Naive thymus-derived CD4-positive, alpha-beta T cell (primary cell): ENCODE results near the gene AHR. TPM values are rescaled to one million over a fixed set of nuclear protein-coding genes. Genes with fewer than 3 reads are reported as not detected.
A peak's percentile ranks its signal among the peaks of the same experiment; 100 is the strongest.

Experiments
- ATAC-seq: fragments of 150-1000 bp; cut with Tn5 transposase; 2 replicates; pipeline ENCODE4 v1.10.0; 2021; ENCODE audit warnings: mild to moderate bottlenecking, moderate library complexity
- CTCF ChIA-PET: fragments of 350-600 bp; sonication (Branson Sonifier 250); formaldehyde crosslinking; loops from one replicate; lab custom pipeline; 2021; ENCODE audit warnings: antibody characterized with exemption; lab: Charles Lee
- POLR2A ChIA-PET: fragments of 350-600 bp; sonication (Branson Sonifier 250); formaldehyde crosslinking; loops from one replicate; lab custom pipeline; 2021; ENCODE audit warnings: antibody characterized with exemption, inconsistent platforms; lab: Charles Lee
- DNase-seq, 9 donors: peaks; one replicate each; pipeline versions ENCODE4 v3.0.0 to v3.0.0-alpha.2; 2020 to 2022; ENCODE audit warnings: mixed read lengths in 1 of 9
- H3K27ac ChIP-seq: one replicate; pipeline ENCODE4 v1.7.0; 2013; ENCODE audit warnings: mild to moderate bottlenecking, low read depth, low read length, moderate library complexity
- H3K27me3 ChIP-seq, 2 donors: one replicate each; pipeline ENCODE4 v1.7.0; 2013; ENCODE audit warnings: low read length in 2 of 2, mild to moderate bottlenecking in 2 of 2, moderate library complexity in 2 of 2; ENCODE audit not compliant: control insufficient read depth in 2 of 2, insufficient read depth in 2 of 2
- H3K36me3 ChIP-seq, 3 experiments: 1 replicate in 2 of 3; 2 replicates in 1 of 3; pipeline ENCODE4 v1.7.0; 2013; ENCODE audit warnings: low read length in 3 of 3, mild to moderate bottlenecking in 3 of 3, moderate library complexity in 1 of 3; ENCODE audit not compliant: insufficient read depth in 3 of 3, control insufficient read depth in 2 of 3
- H3K4me1 ChIP-seq, 2 donors: one replicate each; pipeline ENCODE4 v1.7.0; 2013; ENCODE audit warnings: low read length in 2 of 2, mild to moderate bottlenecking in 2 of 2, moderate library complexity in 1 of 2; ENCODE audit not compliant: control insufficient read depth in 2 of 2, insufficient read depth in 2 of 2
- H3K4me3 ChIP-seq: 2 replicates; pipeline ENCODE4 v1.7.0; 2013; ENCODE audit warnings: mild to moderate bottlenecking, low read length
- H3K9me3 ChIP-seq, 3 experiments: 1 replicate in 2 of 3; 2 replicates in 1 of 3; pipeline ENCODE4 v1.7.0; 2013; ENCODE audit warnings: low read length in 3 of 3; ENCODE audit not compliant: control insufficient read depth in 2 of 3
- H3K27ac Mint-ChIP-seq, 9 donors: one replicate each; pipeline ENCODE4 v1.8.0; 2020 to 2022; ENCODE audit warnings: mixed read lengths in 9 of 9, mild to moderate bottlenecking in 8 of 9, moderate library complexity in 5 of 9, inconsistent platforms in 2 of 9
- H3K27me3 Mint-ChIP-seq, 5 donors: one replicate each; pipeline ENCODE4 v1.8.0; 2021 to 2022; ENCODE audit warnings: mixed read lengths in 5 of 5, mild to moderate bottlenecking in 1 of 5
- H3K36me3 Mint-ChIP-seq, 5 donors: one replicate each; pipeline ENCODE4 v1.8.0; 2020 to 2022; ENCODE audit warnings: mixed read lengths in 5 of 5, mild to moderate bottlenecking in 3 of 5, inconsistent platforms in 1 of 5
- H3K4me1 Mint-ChIP-seq, 7 donors: one replicate each; pipeline ENCODE4 v1.8.0; 2020 to 2022; ENCODE audit warnings: mixed read lengths in 7 of 7, mild to moderate bottlenecking in 3 of 7, inconsistent platforms in 1 of 7
- H3K4me3 Mint-ChIP-seq, 10 donors: one replicate each; pipeline ENCODE4 v1.8.0; 2020 to 2022; ENCODE audit warnings: mild to moderate bottlenecking in 10 of 10, mixed read lengths in 10 of 10, moderate library complexity in 6 of 10, inconsistent platforms in 2 of 10
- H3K9me3 Mint-ChIP-seq, 11 donors: one replicate each; pipeline ENCODE4 v1.8.0; 2020 to 2022; ENCODE audit warnings: mixed read lengths in 11 of 11, mild to moderate bottlenecking in 4 of 11, inconsistent platforms in 1 of 11, moderate library complexity in 1 of 11
- intact Hi-C, 2 donors: fragments of 100-400 bp; cut with micrococcal nuclease; formaldehyde crosslinking; loops; one replicate each; pipeline ENCODE4 v1.15.1; 2023
- polyA plus RNA-seq, 2 donors: library from polyadenylated mRNA; unstranded; fragments of 300-500 nt; fragmentation: Illumina TruSeq; gene quantifications; one replicate each; pipeline ENCODE4 v1.2.3, GENCODE V29; 2021
- total RNA-seq, 6 experiments: library from RNA in 5 of 6; stranded (reverse) in 5 of 6; gene quantifications; 1 replicate in 5 of 6; 2 replicates in 1 of 6; pipeline ENCODE4 v1.2.3 and lab custom pipeline; 2021 to 2026

Gene AHR
- total and polyA plus RNA-seq, 7 experiments from 2014 or later: 6.7 to 109 (median 16.0) TPM

GRCh38 chr7:17326378-17326777 is 27.9 kb downstream of the AHR start:
- ATAC-seq: no peak
- intact Hi-C loops: no loop called here
- Histone ChIP-seq H3K4me1 (no peaks in the 10 kb centered on the region), H3K27ac (no peak overlapping the region), H3K27me3 (no peaks in the 10 kb centered on the region), H3K36me3 (peaks cover 3 to 11% (median 5%) of the 10 kb centered on the region in 3 experiments), H3K4me3 (no peak overlapping the region), H3K9me3 (no peaks in the 10 kb centered on the region)
- H3K27me3 Mint-ChIP-seq: no peaks in the 10 kb centered on the region
- DNase-seq: no peak
- POLR2A ChIA-PET: no interaction called here
- H3K36me3 Mint-ChIP-seq: peaks cover 3 to 35% (median 18%) of the 10 kb centered on the region in 5 donors
- H3K4me1 Mint-ChIP-seq: peaks cover 0 to 3% (median 0%) of the 10 kb centered on the region in 7 donors
- CTCF ChIA-PET: no interaction called here
- H3K4me3 Mint-ChIP-seq: no peak overlapping the region
- H3K9me3 Mint-ChIP-seq: no peaks in the 10 kb centered on the region
- no peak overlapping the region for H3K27ac Mint-ChIP-seq

- Histone ChIP-seq H3K4me1 (no peaks in the 10 kb centered on the region), H3K4me3 (no peak overlapping the region), H3K9me3 (no peaks in the 10 kb centered on the region), H3K36me3 (peaks cover 3 to 8% (median 5%) of the 10 kb centered on the region in 3 experiments), H3K27me3 (no peaks in the 10 kb centered on the region), H3K27ac (no peak overlapping the region)
- POLR2A ChIA-PET: no interaction called here
- DNase-seq: no peak
- CTCF ChIA-PET: no interaction called here
- intact Hi-C loops: no loop called here
- H3K4me1 Mint-ChIP-seq: peaks cover 0 to 3% (median 0%) of the 10 kb centered on the region in 7 donors
- no peak for ATAC-seq
- no peaks in the 10 kb centered on the region for H3K9me3 Mint-ChIP-seq
- no peaks in the 10 kb centered on the region for H3K27me3 Mint-ChIP-seq
- H3K4me3 Mint-ChIP-seq: no peak overlapping the region
- H3K36me3 Mint-ChIP-seq: peaks cover 3 to 38% (median 23%) of the 10 kb centered on the region in 5 donors
- H3K27ac Mint-ChIP-seq: no peak overlapping the region
Measured at GRCh38 chr7:17328641-17329040, 30.2 kb downstream of the AHR start.

- Histone ChIP-seq H3K4me1 (no peaks in the 10 kb centered on the region), H3K27ac (no peak overlapping the region), H3K9me3 (no peaks in the 10 kb centered on the region), H3K4me3 (no peak overlapping the region), H3K27me3 (no peaks in the 10 kb centered on the region), H3K36me3 (peaks cover 3 to 10% (median 6%) of the 10 kb centered on the region in 3 experiments)
- ATAC-seq (no peak), DNase-seq (no peak)
- H3K9me3 Mint-ChIP-seq: no peaks in the 10 kb centered on the region
- H3K4me1 Mint-ChIP-seq: peaks cover 0 to 3% (median 0%) of the 10 kb centered on the region in 7 donors
- intact Hi-C loops: no loop called here
- peaks cover 3 to 46% (median 23%) of the 10 kb centered on the region in 5 donors for H3K36me3 Mint-ChIP-seq
- peak overlapping the region in 2 of 9 donors; percentile 4 to 41 for H3K27ac Mint-ChIP-seq
- no peak overlapping the region for H3K4me3 Mint-ChIP-seq
- ChIA-PET CTCF (no interaction called here), POLR2A (no interaction called here)
- no peaks in the 10 kb centered on the region for H3K27me3 Mint-ChIP-seq
Measured at GRCh38 chr7:17329440-17329839, 31.0 kb downstream of the AHR start.

GRCh38 chr7:17331891-17332501 is 33.5 kb downstream of the AHR start:
- intact Hi-C loops: no loop called here
- no peak overlapping the region for H3K27ac Mint-ChIP-seq
- CTCF ChIA-PET: interaction anchor here (0.8 kb wide), 1 partner anchor 595 kb away, joined by 4 read pairs; no protein-coding TSS in a partner anchor
- H3K36me3 Mint-ChIP-seq: peaks cover 3 to 49% (median 28%) of the 10 kb centered on the region in 5 donors
- H3K4me3 Mint-ChIP-seq: no peak overlapping the region
- Histone ChIP-seq H3K27ac (no peak overlapping the region), H3K4me3 (no peak overlapping the region), H3K9me3 (no peaks in the 10 kb centered on the region), H3K4me1 (no peaks in the 10 kb centered on the region), H3K27me3 (no peaks in the 10 kb centered on the region), H3K36me3 (peaks cover 3 to 19% (median 16%) of the 10 kb centered on the region in 3 experiments)
- no peaks in the 10 kb centered on the region for H3K4me1 Mint-ChIP-seq
- POLR2A ChIA-PET: no interaction called here
- no peak for ATAC-seq
- no peak for DNase-seq
- no peaks in the 10 kb centered on the region for H3K27me3 Mint-ChIP-seq
- H3K9me3 Mint-ChIP-seq: peaks cover 0 to under 1% (median 0%) of the 10 kb centered on the region in 11 donors

GRCh38 chr7:17333221-17333620 is 34.8 kb downstream of the AHR start:
- Histone ChIP-seq H3K9me3 (no peaks in the 10 kb centered on the region), H3K27ac (no peak overlapping the region), H3K4me1 (no peaks in the 10 kb centered on the region), H3K27me3 (no peaks in the 10 kb centered on the region), H3K36me3 (peaks cover 6 to 19% (median 16%) of the 10 kb centered on the region in 3 experiments), H3K4me3 (no peak overlapping the region)
- Mint-ChIP-seq H3K4me1 (no peaks in the 10 kb centered on the region), H3K9me3 (peaks cover 0 to 5% (median 0%) of the 10 kb centered on the region in 11 donors), H3K4me3 (no peak overlapping the region), H3K27ac (peak overlapping the region in 1 of 9 donors; percentile 3), H3K27me3 (no peaks in the 10 kb centered on the region), H3K36me3 (peaks cover 3 to 50% (median 32%) of the 10 kb centered on the region in 5 donors)
- ChIA-PET POLR2A (interaction anchor here (0.6 kb wide), 1 partner anchor 1051 kb away, joined by 3 read pairs; no protein-coding TSS in a partner anchor), CTCF (no interaction called here)
- DNase-seq (no peak), ATAC-seq (no peak)
- intact Hi-C loops: no loop called here

GRCh38 chr7:17336168-17336567 is 37.7 kb downstream of the AHR start:
- H3K36me3 Mint-ChIP-seq: peaks cover 0 to 53% (median 38%) of the 10 kb centered on the region in 5 donors

More at GRCh38 chr7:17336168-17336567, 37.7 kb downstream of the AHR start:
- Histone ChIP-seq H3K4me3 (no peak overlapping the region), H3K9me3 (no peaks in the 10 kb centered on the region), H3K4me1 (peaks cover 0 to 5% of the 10 kb centered on the region in 2 donors), H3K27me3 (no peaks in the 10 kb centered on the region), H3K36me3 (peaks cover 4 to 24% (median 9%) of the 10 kb centered on the region in 3 experiments), H3K27ac (no peak overlapping the region)
- DNase-seq (no peak), ATAC-seq (no peak)
- intact Hi-C loops: no loop called here
- POLR2A ChIA-PET: no interaction called here
- no peaks in the 10 kb centered on the region for H3K27me3 Mint-ChIP-seq
- no peak overlapping the region for H3K27ac Mint-ChIP-seq
- CTCF ChIA-PET: no interaction called here
- peaks cover 0 to 4% (median 0%) of the 10 kb centered on the region in 7 donors for H3K4me1 Mint-ChIP-seq
- no peak overlapping the region for H3K4me3 Mint-ChIP-seq
- H3K9me3 Mint-ChIP-seq: peaks cover 0 to 5% (median 0%) of the 10 kb centered on the region in 11 donors
